Adrenal gland (tissue), 12 donors: ENCODE data around the gene ZNF516. TPM values are rescaled to one million over a fixed set of nuclear protein-coding genes. Genes with fewer than 3 reads are reported as not detected.
A peak's percentile ranks its signal among the peaks of the same experiment; 100 is the strongest.

Source experiments
- DNase-seq, 7 donors: peaks; one replicate each; pipeline ENCODE4 v3.0.0-alpha.2; 2019 to 2020
- H3K27ac ChIP-seq, 5 donors: fragments of 200-600 bp; sonication (generic) in 4 of 5; 1 replicate in 3 of 5; 2 replicates in 2 of 5; pipeline versions ENCODE4 v1.5.1 to v1.8.0; 2016 to 2020; ENCODE audit warnings: mild to moderate bottlenecking in 1 of 5
- H3K27me3 ChIP-seq: fragments of 200-600 bp; 2 replicates; pipeline ENCODE4 v1.8.0; 2021
- H3K36me3 ChIP-seq, 2 donors: fragments of 200-600 bp; replicated peaks in 1 of 2; 1 replicate in 1 of 2; 2 replicates in 1 of 2; pipeline versions ENCODE4 v1.5.1 to v1.8.0; 2018 to 2022
- H3K4me1 ChIP-seq, 2 donors: fragments of 200-600 bp; replicated peaks in 1 of 2; 1 replicate in 1 of 2; 2 replicates in 1 of 2; pipeline versions ENCODE4 v1.5.1 to v1.8.0; 2018 to 2021
- H3K4me3 ChIP-seq, 4 donors: fragments of 200-600 bp; sonication (generic) in 3 of 4; one replicate each; pipeline ENCODE4 v1.5.1; 2016 to 2018
- H3K9me3 ChIP-seq, 3 donors: fragments of 200-600 bp; sonication (generic) in 1 of 3; replicated peaks in 1 of 3; 1 replicate in 2 of 3; 2 replicates in 1 of 3; pipeline versions ENCODE4 v1.5.1 to v1.8.0; 2016 to 2021
- CTCF ChIP-seq, 6 experiments: fragments of 450-650 bp in 4 of 6; fragments of 200-600 bp in 2 of 6; sonication (generic) in 1 of 6; IDR thresholded peaks; 1 replicate in 5 of 6; 2 replicates in 1 of 6; pipeline versions ENCODE4 v1.5.1 to v1.8.0; 2016 to 2021; ENCODE audit warnings: antibody characterized with exemption in 6 of 6, mild to moderate bottlenecking in 2 of 6, moderate library complexity in 1 of 6
- POLR2A ChIP-seq, 2 donors: fragments of 450-650 bp; IDR thresholded peaks; one replicate each; pipeline ENCODE4 v1.6.1; 2017; ENCODE audit warnings: antibody characterized with exemption in 2 of 2, mild to moderate bottlenecking in 2 of 2, moderate library complexity in 1 of 2
- WGBS, 4 donors: extraction: QIAGEN DNeasy Blood & Tissue Kit in 2 of 4; methylation state at CpG; one replicate each; pipeline versions ENCODE4 v1.1.5 to v1.1.7; 2013 to 2017; 5-methylcytosine and 5-hydroxymethylcytosine counted together
- intact Hi-C, 2 donors: fragments of 100-400 bp; cut with DNase I; formaldehyde crosslinking; loops; one replicate each; pipeline versions ENCODE4 v1.14.1 to v1.15.0; 2022 to 2023
- polyA plus RNA-seq, 3 donors: library from polyadenylated mRNA; stranded (reverse); fragments of 200-250 nt in 2 of 3; fragments of 350-450 nt in 1 of 3; fragmentation: Illumina TruSeq in 1 of 3; extraction: RNeasy Lipid Tissue Mini Kit (QIAGEN cat#74804) in 1 of 3; gene quantifications; one replicate each; pipeline ENCODE4 v1.2.3, GENCODE V29; 2013 to 2014
- total RNA-seq, 9 donors: library from RNA; depleted of rRNA in 4 of 9; stranded (reverse); fragments of >200 nt in 4 of 9; fragments of 120-200 nt in 1 of 9; fragmentation: NEBNext Ultra II Directional in 1 of 9; extraction: Animal tissue kit (Norgen Biotek cat#: 25700) in 1 of 9; gene quantifications; one replicate each; pipeline versions ENCODE4 v1.1.0 to v1.2.4, GENCODE V29; 2013 to 2023
- donor health status: healthy with polysubstance abuse.
- donor health status: Bipolar disorder and iron deficiency.
- donor health status: DM: yes; HTN: yes; CAD: no.
- donor health status: DM: no; HTN: no; CAD: no.
- donor health status: DM: no; HTN: no; CAD: no.
- donor health status: DM: yes; HTN: yes; CAD: no.

The ZNF516 gene
- total and polyA plus RNA-seq, 12 donors: 8.6 to 60.1 (median 31.0) TPM

GRCh38 chr18:76421685-76422078 lies 73.4 kb downstream of the ZNF516 start:
- no peak for TF ChIP-seq POLR2A (IDR thresholded peaks at IDR 0.05)
- no peak for TF ChIP-seq CTCF (IDR thresholded peaks at IDR 0.05)
- intact Hi-C loops: no loop called here
- Histone ChIP-seq H3K9me3 (no peaks in the 10 kb centered on the region), H3K27ac (no peak overlapping the region), H3K36me3 (no peaks in the 10 kb centered on the region), H3K4me3 (no peak overlapping the region), H3K27me3 (no peaks in the 10 kb centered on the region), H3K4me1 (peaks cover 7 to 8% of the 10 kb centered on the region in 2 donors)
- DNase-seq: peak in 1 of 7 donors; percentile 43
- 92 to 96% (median 94%) methylated on average over 3 of the region's 3 CpGs for WGBS, 4 donors

GRCh38 chr18:76420898-76421684 lies 74.0 kb downstream of the ZNF516 start:
- no peak for TF ChIP-seq CTCF (IDR thresholded peaks at IDR 0.05)
- TF ChIP-seq POLR2A (IDR thresholded peaks at IDR 0.05): no peak
- no peaks in the 10 kb centered on the region for H3K9me3 ChIP-seq
- peak in 1 of 7 donors; percentile 28 for DNase-seq
- peaks cover 13% of the 10 kb centered on the region in 2 donors for H3K4me1 ChIP-seq
- 87 to 94% (median 91%) methylated on average over 8 to 13 of the region's 13 CpGs for WGBS, 4 donors
- intact Hi-C loops: no loop called here
- no peaks in the 10 kb centered on the region for H3K36me3 ChIP-seq
- no peak overlapping the region for H3K4me3 ChIP-seq
- H3K27me3 ChIP-seq: no peaks in the 10 kb centered on the region
- no peak overlapping the region for H3K27ac ChIP-seq

GRCh38 chr18:76419811-76420210 lies 75.2 kb downstream of the ZNF516 start:
- Histone ChIP-seq H3K27me3 (no peaks in the 10 kb centered on the region), H3K36me3 (no peaks in the 10 kb centered on the region), H3K4me1 (peaks cover 15 to 26% of the 10 kb centered on the region in 2 donors), H3K9me3 (no peaks in the 10 kb centered on the region), H3K4me3 (no peak overlapping the region), H3K27ac (no peak overlapping the region)
- intact Hi-C loops: no loop called here
- DNase-seq: peak in 1 of 7 donors; percentile 24
- TF ChIP-seq POLR2A (IDR thresholded peaks at IDR 0.05) (no peak), CTCF (IDR thresholded peaks at IDR 0.05) (no peak)
- WGBS, 4 donors: 98 to 100% (median 99%) methylated on average over 3 of the region's 3 CpGs

- Histone ChIP-seq H3K4me1 (peaks cover 29 to 44% of the 10 kb centered on the region in 2 donors), H3K4me3 (no peak overlapping the region), H3K9me3 (no peaks in the 10 kb centered on the region), H3K27ac (peak overlapping the region in 4 of 5 donors; percentile 20 to 64 (median 52)), H3K27me3 (no peaks in the 10 kb centered on the region), H3K36me3 (no peaks in the 10 kb centered on the region)
- intact Hi-C loops: no loop called here
- peak in 6 of 7 donors; percentile 54 to 79 (median 72) for DNase-seq
- TF ChIP-seq POLR2A (IDR thresholded peaks at IDR 0.05): no peak
- TF ChIP-seq CTCF (IDR thresholded peaks at IDR 0.05): no peak
- 21 to 35% (median 27%) methylated on average over 9 of the region's 9 CpGs for WGBS, 4 donors
Observed at GRCh38 chr18:76416911-76417310, 78.1 kb downstream of the ZNF516 start.
